GM18861 (cell line): ENCODE results near the gene SFTPD.
"Not testable (repeated sequence)": the region's sequence is repeated elsewhere in the genome, so short reads cannot be mapped to it uniquely, and the experiment has no call there.

Experiments used
- ATAC-seq: cut with Tn5 transposase; IDR thresholded peaks from one replicate; pipeline ENCODE4 v1.9.1; 2021; ENCODE audit not compliant: unreplicated experiment

The SFTPD gene

DNA sequence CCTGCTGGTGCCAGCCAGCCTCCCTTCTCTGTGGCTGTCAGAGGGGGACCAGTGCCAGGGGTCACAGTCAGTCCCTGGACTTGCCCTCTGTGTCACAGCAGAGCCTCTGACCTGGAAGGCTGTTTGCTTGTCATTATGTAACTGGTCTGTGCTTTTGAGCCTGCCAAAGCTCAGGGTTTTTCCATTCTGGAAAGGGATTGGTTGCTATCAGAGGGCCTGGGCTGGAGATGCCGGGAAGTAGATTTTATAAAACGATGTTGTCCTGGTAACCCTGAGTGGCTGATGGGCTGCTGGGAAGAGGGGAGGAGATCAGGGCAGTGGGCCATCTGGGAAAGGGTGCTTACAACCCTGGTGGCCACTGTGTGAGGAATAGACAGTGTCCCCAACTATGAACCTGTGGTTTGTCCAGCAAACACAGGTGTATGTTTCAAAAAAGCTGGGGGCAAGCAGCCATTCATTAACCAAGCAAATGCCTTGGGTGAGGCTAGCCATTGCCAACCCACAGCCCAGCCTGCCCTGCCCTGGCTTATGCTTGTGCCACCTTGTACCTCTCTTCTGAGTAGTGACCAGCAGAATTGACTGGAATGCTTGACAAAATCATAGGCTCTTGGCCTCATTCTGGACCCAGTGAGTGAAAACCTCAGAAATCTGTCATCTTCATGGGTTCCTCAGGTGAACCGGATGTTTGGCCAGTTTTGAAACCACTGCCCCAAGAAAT lies 21.6 kb downstream of the SFTPD start:
- ATAC-seq: no peak

DNA sequence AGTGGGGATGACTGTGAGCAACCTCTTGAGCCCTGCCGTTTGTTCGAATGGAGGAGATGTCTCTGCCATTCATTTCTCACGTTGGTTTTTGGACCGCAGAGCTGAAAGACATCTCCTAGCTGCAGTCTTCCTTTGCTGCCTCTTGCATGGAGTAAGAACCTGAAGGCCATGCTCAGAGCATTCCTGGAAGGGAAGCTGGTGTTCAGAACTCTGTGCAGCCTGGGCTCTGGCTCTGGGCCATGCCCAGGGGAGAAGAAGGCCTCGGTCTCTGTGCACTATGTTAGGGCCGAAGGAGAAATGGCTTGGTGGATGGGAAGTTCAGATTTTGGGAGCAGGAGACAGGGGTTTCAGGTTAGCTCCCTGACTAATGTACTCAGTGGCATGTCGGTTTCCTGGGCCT lies 22.9 kb downstream of the SFTPD start:
- no peak for ATAC-seq

GRCh38 chr10:79925614-79926013 lies 23.3 kb downstream of the SFTPD start:
- no peak for ATAC-seq

DNA sequence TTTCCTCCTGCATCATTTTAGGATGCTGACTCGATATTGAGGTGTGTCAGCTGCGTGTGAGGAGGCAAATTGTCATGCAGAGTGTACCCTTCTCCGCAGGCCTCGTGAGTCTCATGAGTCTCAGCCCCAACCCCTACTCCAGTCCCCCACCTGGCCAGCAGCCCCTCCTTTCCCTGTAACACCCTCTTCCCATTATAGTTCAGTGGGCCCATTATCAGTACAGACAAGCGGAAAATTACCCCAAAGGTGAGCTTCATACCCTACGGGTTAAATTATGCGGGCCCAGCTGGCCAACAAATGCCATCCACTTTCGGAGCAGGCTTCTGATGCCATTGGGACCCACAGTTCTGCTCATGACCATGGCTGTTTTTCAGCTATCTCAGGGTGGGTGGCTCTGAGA lies 25.2 kb downstream of the SFTPD start:
- no peak for ATAC-seq

- no peak for ATAC-seq
Measured at GRCh38 chr10:79923145-79923544, 25.8 kb downstream of the SFTPD start.

GRCh38 chr10:79922011-79922412 lies 26.9 kb downstream of the SFTPD start:
- not testable (repeated sequence) for ATAC-seq

DNA sequence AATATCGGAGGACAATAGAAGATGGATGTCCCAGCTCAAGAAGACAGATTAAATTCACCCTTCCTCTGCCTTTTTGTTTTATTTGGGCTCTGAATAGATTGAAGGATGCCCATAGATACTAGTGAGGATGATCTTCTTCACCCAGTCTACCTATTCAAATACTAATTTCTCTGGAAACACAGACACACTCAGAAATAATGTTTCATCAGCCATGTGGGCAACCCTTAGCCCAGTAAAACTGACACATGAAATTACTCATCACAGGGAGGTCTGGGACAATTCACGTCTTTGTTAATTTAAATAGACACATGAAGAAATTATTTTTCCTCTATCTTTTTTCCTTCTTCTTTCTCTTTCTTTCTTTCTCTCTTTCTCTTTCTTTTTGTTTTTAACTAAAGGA lies 33.1 kb downstream of the SFTPD start:
- ATAC-seq: not testable (repeated sequence)

GRCh38 chr10:79914512-79914911 lies 34.4 kb downstream of the SFTPD start:
- ATAC-seq: not testable (repeated sequence)

GRCh38 chr10:79910836-79911235 lies 38.1 kb downstream of the SFTPD start:
- no peak for ATAC-seq

DNA sequence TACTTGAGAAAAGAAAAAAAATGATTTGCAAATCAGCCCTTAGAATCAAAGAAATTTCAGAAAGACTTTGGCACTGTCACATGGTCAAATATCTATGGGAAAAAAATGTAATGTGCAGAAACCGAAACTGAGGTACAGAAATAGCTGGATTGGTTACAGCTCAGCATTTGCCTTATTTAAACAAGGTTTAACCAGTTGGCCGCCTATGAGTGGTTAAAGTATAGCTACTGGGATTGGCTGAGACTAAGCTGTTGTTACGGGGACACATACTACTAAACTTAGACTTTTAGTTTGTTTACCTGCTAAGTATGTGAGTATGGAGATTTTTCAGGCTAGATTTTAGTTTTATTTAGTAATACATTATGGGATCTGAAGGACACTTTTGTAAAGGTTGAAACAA lies 38.6 kb downstream of the SFTPD start:
- ATAC-seq: no peak

GRCh38 chr10:79905322-79906314 lies 43.3 kb downstream of the SFTPD start:
- ATAC-seq: no peak

- no peak for ATAC-seq
Measured at GRCh38 chr10:79904671-79905321, 44.1 kb downstream of the SFTPD start.

DNA sequence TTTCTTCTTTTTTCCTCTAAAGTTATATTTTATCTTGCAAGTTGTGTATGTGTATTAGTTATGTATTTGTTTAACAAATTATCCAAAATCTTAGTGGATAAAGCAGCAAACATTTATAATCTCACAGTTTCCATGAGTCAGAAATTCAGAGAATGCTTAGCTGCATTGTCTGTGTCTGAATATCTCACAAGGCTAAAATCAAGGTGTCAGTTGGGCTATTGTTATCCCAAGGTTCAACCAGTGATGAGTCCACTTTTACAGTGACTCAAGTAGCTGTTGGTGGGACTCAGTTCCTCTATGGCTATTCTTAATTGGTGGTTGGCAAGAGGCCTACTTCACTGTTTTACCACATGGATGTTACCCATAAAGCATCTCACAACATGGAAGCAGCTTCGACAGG lies 47.3 kb downstream of the SFTPD start:
- not testable (repeated sequence) for ATAC-seq

GRCh38 chr10:79898597-79899325 lies 50.1 kb downstream of the SFTPD start:
- no peak for ATAC-seq

DNA sequence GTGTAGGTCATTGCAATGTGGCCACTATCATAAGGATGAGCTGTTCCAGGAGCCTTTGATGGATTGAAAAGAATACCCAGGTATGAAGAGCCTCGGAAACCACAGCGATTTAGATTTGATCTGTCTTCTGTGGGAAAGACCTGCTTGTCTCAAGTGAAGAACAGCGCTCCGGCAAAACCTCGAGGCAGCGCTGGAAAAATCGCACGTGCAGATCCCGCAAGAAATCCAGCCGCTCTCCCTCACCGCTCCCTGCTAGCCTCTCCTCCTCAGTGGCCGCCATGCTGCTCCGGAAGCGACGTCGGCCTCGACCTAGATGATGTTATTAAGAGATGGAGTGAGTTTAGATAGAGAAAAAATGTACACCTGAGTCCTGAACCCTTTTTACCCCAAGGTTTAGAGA lies 56.0 kb downstream of the SFTPD start:
- ATAC-seq: not testable (repeated sequence)

- ATAC-seq: no peak
Measured at GRCh38 chr10:79890469-79890868, 58.4 kb downstream of the SFTPD start.

GRCh38 chr10:79888984-79889383 lies 59.9 kb downstream of the SFTPD start:
- not testable (repeated sequence) for ATAC-seq
